GM12878 (cell line): ENCODE data around the gene PLA2G4E. TPM values are rescaled to one million over a fixed set of nuclear protein-coding genes. Genes with fewer than 3 reads are reported as not detected.

Experiments used
- ATAC-seq: fragments of 200-7000 bp; cut with Tn5 transposase; 3 replicates; pipeline ENCODE4 v1.9.1; 2020; ENCODE audit warnings: mild to moderate bottlenecking, moderate library complexity
- BruUV-seq: library from RNA; stranded (reverse); fragments of 400-500 nt; replicated peaks from 2 replicates; lab custom pipeline; 2021; lab: Mats Ljungman, UMichigan
- CTCF ChIA-PET: fragments of 300-600 bp; sonication (Branson Sonifier 250); formaldehyde crosslinking; extraction: SDS; loops from one replicate; lab custom pipeline; 2021; ENCODE audit warnings: inconsistent platforms; lab: Yijun Ruan, JAX
- POLR2A ChIA-PET: fragments of 350-600 bp; formaldehyde crosslinking; extraction: SDS; loops from one replicate; lab custom pipeline; 2021; ENCODE audit warnings: inconsistent platforms; lab: Charles Lee
- RAD21 ChIA-PET: fragments of 300-600 bp; sonication (Branson Sonifier 250); formaldehyde crosslinking; loops from one replicate; lab custom pipeline; 2023; ENCODE audit warnings: antibody characterized with exemption; ENCODE audit not compliant: unreplicated experiment; lab: Charles Lee
- SMC1A ChIA-PET: fragments of 300-600 bp; sonication (Branson Sonifier 250); formaldehyde crosslinking; loops from one replicate; lab custom pipeline; 2023; ENCODE audit not compliant: unreplicated experiment, uncharacterized antibody; lab: Charles Lee
- DNase-seq: peaks from one replicate; pipeline ENCODE4 v3.0.0-alpha.2; 2011; ENCODE audit warnings: low read depth, low spot score
- FAIRE-seq: peaks from 3 replicates; lab custom pipeline; 2011; peaks lifted over from hg19 to GRCh38; lab: Jason Lieb, UNC
- H2AFZ ChIP-seq: 2 replicates; pipeline ENCODE4 v1.6.0; 2011; ENCODE audit warnings: low read depth, low read length, control low read depth; ENCODE audit not compliant: control insufficient read depth
- H3K27ac ChIP-seq: 2 replicates; pipeline ENCODE4 v1.5.1; 2011; ENCODE audit warnings: control low read depth; ENCODE audit not compliant: control insufficient read depth, insufficient read depth
- H3K27me3 ChIP-seq, 2 experiments: replicated peaks in 1 of 2; 2 replicates each; pipeline versions ENCODE4 v1.6.0 to v1.6.1; 2011; ENCODE audit warnings: low read length in 1 of 2; ENCODE audit not compliant: control insufficient read depth in 2 of 2, insufficient read depth in 2 of 2
- H3K36me3 ChIP-seq, 2 experiments: 2 replicates each; pipeline ENCODE4 v1.5.1; 2011; ENCODE audit warnings: low read length in 1 of 2; ENCODE audit not compliant: control insufficient read depth in 2 of 2, insufficient read depth in 2 of 2
- H3K4me1 ChIP-seq: 2 replicates; pipeline ENCODE4 v1.6.1; 2011; ENCODE audit warnings: mild to moderate bottlenecking, low read length, moderate library complexity, mixed read lengths; ENCODE audit not compliant: control insufficient read depth, insufficient read depth
- H3K4me2 ChIP-seq: 2 replicates; pipeline ENCODE4 v1.6.0; 2011; ENCODE audit warnings: control low read depth; ENCODE audit not compliant: control insufficient read depth, insufficient read depth
- H3K4me3 ChIP-seq: fragments of 200-600 bp; sonication (generic); 2 replicates; pipeline ENCODE4 v1.5.1; 2016
- H3K79me2 ChIP-seq: 2 replicates; pipeline ENCODE4 v1.6.0; 2011; ENCODE audit warnings: low read length; ENCODE audit not compliant: control insufficient read depth, insufficient read depth
- H3K9ac ChIP-seq: 2 replicates; pipeline ENCODE4 v1.8.0; 2011; ENCODE audit warnings: low read length, control low read depth, mixed read lengths; ENCODE audit not compliant: control insufficient read depth, insufficient read depth
- H3K9me3 ChIP-seq: replicated peaks from 3 replicates; pipeline ENCODE4 v1.5.1; 2011; ENCODE audit warnings: mild to moderate bottlenecking, low read length; ENCODE audit not compliant: control insufficient read depth, insufficient read depth
- H4K20me1 ChIP-seq: 2 replicates; pipeline ENCODE4 v1.6.0; 2011; ENCODE audit not compliant: control insufficient read depth, insufficient read depth
- ASH2L ChIP-seq: fragments of 300-600, 200-600 bp; sonication (generic); IDR thresholded peaks from 2 replicates; pipeline ENCODE4 v1.6.1; 2017; ENCODE audit warnings: low read depth, mild to moderate bottlenecking, borderline replicate concordance
- BACH1 ChIP-seq: fragments of 450-650 bp; IDR thresholded peaks from 2 replicates; pipeline ENCODE4 v1.6.1; 2017; ENCODE audit warnings: mild to moderate bottlenecking, borderline replicate concordance
- CBX3 ChIP-seq: fragments of 200-600 bp; sonication (generic); IDR thresholded peaks from 2 replicates; pipeline ENCODE4 v1.6.1; 2016; ENCODE audit warnings: low read depth, borderline replicate concordance
- E2F4 ChIP-seq: IDR thresholded peaks from 2 replicates; pipeline ENCODE4 v1.6.1; 2012; ENCODE audit warnings: low read depth, low read length, improper control_type of control experiment
- HDGF ChIP-seq: fragments of 450-650 bp; IDR thresholded peaks from 2 replicates; pipeline ENCODE4 v1.6.1; 2016; ENCODE audit warnings: antibody characterized with exemption
- IKZF2 ChIP-seq, 2 experiments: fragments of 450-650 bp; IDR thresholded peaks; 2 replicates each; pipeline ENCODE4 v1.6.1; 2017; ENCODE audit warnings: mild to moderate bottlenecking in 2 of 2, moderate library complexity in 2 of 2
- JUND ChIP-seq: IDR thresholded peaks from 2 replicates; pipeline ENCODE4 v1.6.1; 2012; ENCODE audit warnings: low read depth, mild to moderate bottlenecking, low read length, improper control_type of control experiment, moderate library complexity
- LARP7 ChIP-seq: fragments of 450-650 bp; IDR thresholded peaks from 2 replicates; pipeline ENCODE4 v1.6.1; 2017; ENCODE audit warnings: mild to moderate bottlenecking
- MYB ChIP-seq: fragments of 150-350 bp; IDR thresholded peaks from 2 replicates; pipeline ENCODE4 v1.6.1; 2014; ENCODE audit warnings: mild to moderate bottlenecking, low read depth, low read length, borderline replicate concordance
- NBN ChIP-seq: fragments of 450-650 bp; IDR thresholded peaks from 2 replicates; pipeline ENCODE4 v1.6.1; 2016
- NFYB ChIP-seq: IDR thresholded peaks from 2 replicates; pipeline ENCODE4 v1.6.1; 2011; ENCODE audit warnings: low read depth, mild to moderate bottlenecking, low read length, improper control_type of control experiment, moderate library complexity; ENCODE audit not compliant: insufficient read depth
- SKIL ChIP-seq: fragments of 450-650 bp; IDR thresholded peaks from 2 replicates; pipeline ENCODE4 v1.6.1; 2017; ENCODE audit warnings: mild to moderate bottlenecking, low read depth, inconsistent platforms; ENCODE audit not compliant: poor library complexity, severe bottlenecking
- SREBF2 ChIP-seq: IDR thresholded peaks from 2 replicates; pipeline ENCODE4 v1.6.1; 2012; ENCODE audit warnings: mild to moderate bottlenecking, low read length
- TCF3 ChIP-seq: IDR thresholded peaks from 2 replicates; pipeline ENCODE4 v1.6.1; 2012; ENCODE audit warnings: low read depth, mild to moderate bottlenecking, low read length, borderline replicate concordance; ENCODE audit not compliant: insufficient read depth
- ZBED1 ChIP-seq: IDR thresholded peaks from 2 replicates; pipeline ENCODE4 v1.6.1; 2016; ENCODE audit warnings: borderline replicate concordance
- ZNF207 ChIP-seq: fragments of 450-650 bp; IDR thresholded peaks from 2 replicates; pipeline ENCODE4 v1.6.1; 2014; ENCODE audit warnings: antibody characterized with exemption, mild to moderate bottlenecking, borderline replicate concordance
- WGBS: methylation state at CpG from one replicate; pipeline ENCODE4 v1.1.6; 2016; ENCODE audit warnings: low lambda C conversion rate; ENCODE audit not compliant: insufficient replicate concordance, insufficient coverage; ENCODE audit errors: missing lambda C conversion rate; 5-methylcytosine and 5-hydroxymethylcytosine counted together
- in situ Hi-C: fragments of 300-500 bp; cut with MboI; formaldehyde crosslinking; loops from 9 replicates; pipeline ENCODE4 v1.14.3; 2018; ENCODE audit warnings: mixed read lengths
- intact Hi-C: fragments of 100-400 bp; cut with micrococcal nuclease; formaldehyde crosslinking; loops from one replicate; pipeline ENCODE4 v1.14.2; 2022; ENCODE audit not compliant: unreplicated experiment
- polyA plus RNA-seq, 11 experiments: library from polyadenylated mRNA; depleted of rRNA in 4 of 11; unstranded in 6 of 11; stranded (reverse) in 5 of 11; fragments of >200 nt; fragmentation: Nextera tagmentation in 4 of 11; fragmentation: Illumina TruSeq in 1 of 11; extraction: Ambion mirVana in 4 of 11; extraction: Trizol in 1 of 11; gene quantifications; 1 replicate in 1 of 11; 2 replicates in 10 of 11; pipeline versions ENCODE4 v1.2.1 to v1.2.3, GENCODE V29; 2011 to 2016; ENCODE audit warnings: inconsistent platforms in 2 of 11, missing spikeins in 2 of 11, low read depth in 1 of 11
- total RNA-seq, 4 experiments: library from RNA; depleted of rRNA in 3 of 4; stranded (reverse); fragments of >200 nt in 3 of 4; fragmentation: Illumina TruSeq in 1 of 4; extraction: Trizol in 1 of 4; gene quantifications; 2 replicates each; pipeline versions ENCODE4 v1.2.1 to v1.2.3, GENCODE V29; 2013 to 2021

PLA2G4E gene
- total and polyA plus RNA-seq, 10 of the 15 experiments (the other 5 are each of a cell fraction or from before 2014, with no cell fraction given): 0.05 to 0.32 (median 0.06) TPM; not detected in 5

- intact Hi-C loops (no loop called here), in situ Hi-C loops (no loop called here)
- ChIA-PET POLR2A (interaction anchor here (0.5 kb wide), 1 partner anchor 667 kb away, joined by 10 read pairs; no protein-coding TSS in a partner anchor), CTCF (interaction anchor here (0.6 to 11.8 kb wide), 7 partner anchors 11 to 100 kb away, joined by 3 to 137 read pairs (median 4); partner anchors contain the start of gene EHD4), RAD21 (interaction anchor here (0.7 to 1.5 kb wide), 2 partner anchors 12 to 103 kb away, joined by 3 read pairs; partner anchors contain the start of gene EHD4), SMC1A (interaction anchor here (0.7 to 1.4 kb wide), 3 partner anchors 17 to 290 kb away, joined by 3 read pairs; no protein-coding TSS in a partner anchor)
- ATAC-seq (no peak), DNase-seq (no peak), FAIRE-seq (no peak)
- peaks cover 0 to 2% of the 10 kb centered on the region in 2 experiments; a peak in 2 of 4 replicates for H3K27me3 ChIP-seq
- H2AFZ ChIP-seq: no peak overlapping the region
- no peaks in the 10 kb centered on the region for H3K79me2 ChIP-seq
- no peaks in the 10 kb centered on the region for H4K20me1 ChIP-seq
- H3K9me3 ChIP-seq: no peaks in the 10 kb centered on the region
- H3K36me3 ChIP-seq: no peaks in the 10 kb centered on the region
- TF ChIP-seq IKZF2 (IDR thresholded peaks at IDR 0.05) (no peak), TCF3 (no peak), BACH1 (no peak), SKIL (no peak), LARP7 (no peak), CBX3 (no peak), ASH2L (no peak), NBN (no peak), SREBF2 (no peak), NFYB (no peak), JUND (no peak), MYB (no peak), ZNF207 (no peak), E2F4 (no peak), HDGF (no peak), ZBED1 (no peak)
- H3K4me1 ChIP-seq: no peaks in the 10 kb centered on the region
- H3K27ac ChIP-seq: no peak overlapping the region
- no peak overlapping the region for H3K4me3 ChIP-seq
- no peak overlapping the region for H3K4me2 ChIP-seq
- no peak overlapping the region for H3K9ac ChIP-seq
- 56% methylated on average over 17 of the region's 17 CpGs for WGBS
- BruUV-seq: no TSS peak
Measured at GRCh38 chr15:41983621-41984571, 36.9 kb downstream of the PLA2G4E start.
